Heart right ventricle (tissue), 16 donors: ENCODE data around the gene DAB2IP. TPM values are rescaled to one million over a fixed set of nuclear protein-coding genes. Genes with fewer than 3 reads are reported as not detected.
A peak's percentile ranks its signal among the peaks of the same experiment; 100 is the strongest.

Experiments used
- ATAC-seq, 8 donors: fragments of 200-7000 bp; cut with Tn5 transposase; one replicate each; pipeline ENCODE4 v1.9.1; 2020; ENCODE audit warnings: mild to moderate bottlenecking in 8 of 8, moderate library complexity in 8 of 8, moderate number of reproducible peaks in 1 of 8
- DNase-seq, 2 donors: peaks; one replicate each; pipeline ENCODE4 v3.0.0-alpha.2; 2020
- H3K27ac ChIP-seq, 10 donors: fragments of 200-600 bp; sonication (generic) in 2 of 10; one replicate each; pipeline versions ENCODE4 v1.5.0 to v1.8.0; 2020 to 2022; ENCODE audit warnings: mild to moderate bottlenecking in 3 of 10
- H3K27me3 ChIP-seq, 7 donors: fragments of 200-600 bp; one replicate each; pipeline ENCODE4 v1.8.0; 2021 to 2022; ENCODE audit warnings: mild to moderate bottlenecking in 2 of 7
- H3K36me3 ChIP-seq, 9 donors: fragments of 200-600 bp; sonication (generic) in 1 of 9; one replicate each; pipeline versions ENCODE4 v1.5.0 to v1.8.0; 2020 to 2022; ENCODE audit warnings: mild to moderate bottlenecking in 2 of 9
- H3K4me1 ChIP-seq, 9 donors: fragments of 200-600 bp; sonication (generic) in 1 of 9; one replicate each; pipeline versions ENCODE4 v1.5.0 to v1.8.0; 2020 to 2022; ENCODE audit warnings: mild to moderate bottlenecking in 4 of 9
- H3K4me3 ChIP-seq, 10 donors: fragments of 200-600 bp; sonication (generic) in 2 of 10; one replicate each; pipeline versions ENCODE4 v1.5.0 to v1.8.0; 2020 to 2022; ENCODE audit warnings: mild to moderate bottlenecking in 7 of 10, moderate library complexity in 2 of 10
- H3K9me3 ChIP-seq, 11 donors: fragments of 200-600 bp in 10 of 11; sonication (generic) in 2 of 11; one replicate each; pipeline versions ENCODE4 v1.5.0 to v1.8.0; 2013 to 2022; ENCODE audit warnings: mild to moderate bottlenecking in 2 of 11, control low read depth in 1 of 11, moderate library complexity in 1 of 11
- WGBS, 2 donors: extraction: QIAGEN DNeasy Blood & Tissue Kit; methylation state at CpG; one replicate each; pipeline ENCODE4 v1.1.7; 2013; ENCODE audit warnings: inconsistent platforms in 1 of 2; 5-methylcytosine and 5-hydroxymethylcytosine counted together
- intact Hi-C, 10 donors: fragments of 100-400 bp; cut with DNase I; formaldehyde crosslinking; loops; one replicate each; pipeline versions ENCODE4 v1.11.1 to v1.14.2; 2022
- polyA plus RNA-seq, 2 donors: library from polyadenylated mRNA; stranded (reverse); fragments of 200-250 nt; gene quantifications; one replicate each; pipeline ENCODE4 v1.2.3, GENCODE V29; 2013
- total RNA-seq, 10 donors: library from RNA; stranded (reverse); fragmentation: NEBNext Ultra II Directional in 3 of 10; extraction: Animal tissue kit (Norgen Biotek cat#: 25700) in 3 of 10; gene quantifications; one replicate each; pipeline versions ENCODE4 v1.2.1 to v1.2.4, GENCODE V29; 2021 to 2023
- TF ChIP-seq, protein P1 (sequence below), 9 donors: fragments of 200-600 bp; sonication (generic) in 2 of 9; IDR thresholded peaks; one replicate each; pipeline versions ENCODE4 v1.5.0 to v1.8.0; 2021 to 2022; ENCODE audit warnings: antibody characterized with exemption in 9 of 9, mild to moderate bottlenecking in 5 of 9, moderate library complexity in 1 of 9
- donor health status: Arrhythmogenic right ventricular cardiomyopathy.
- donor health status: ischemic (EF 13 %, LVEDD 7.1; RV severe dilation, severe dysfunction).
- donor health status: healthy with polysubstance abuse.
- donor health status: DM: no; HTN: yes; CAD: no.
- donor health status: DM: no; HTN: no; CAD: no.
- donor health status: ischemic (EF 25% LVEDD 6.9; RV normal size, moderate dysfunction).
- donor health status: ischemic (EF 25% LVEDD 5.7; RV mildly dilated, moderate dysfunction).
- donor health status: healthy.
- donor health status: DM: yes; HTN: yes; CAD: no.
- donor health status: Ischemic cardiomyopathy.
- donor health status: ischemic (EF 35%, LVEDD 5.7; RV mildly dilated, moderate dysfunction).
- donor health status: nonischemic (EF 11% LVEDD 7.7; RV severe dilation, severe dysfunction).
- donor health status: DM: yes; HTN: yes; CAD: no.
- donor health status: PGD.
- donor health status: ischemic (EF 29% LVEDD 5.4; RV normal size, mild dysfunction).
- donor health status: nonischemic (EF 23%, LVEDD 6.1; RV moderate dilation, normal function).

The DAB2IP gene
- total and polyA plus RNA-seq, 12 donors: 18.1 to 71.1 (median 52.8) TPM

- peak; percentile 66 to 88 (median 85) for ATAC-seq
- Histone ChIP-seq H3K27me3 (peaks cover 0 to 5% (median 0%) of the 10 kb centered on the region in 7 donors), H3K36me3 (no peaks in the 10 kb centered on the region), H3K4me1 (peaks cover 37 to 100% (median 92%) of the 10 kb centered on the region in 9 donors), H3K4me3 (peak overlapping the region in 5 of 10 donors; percentile 8 to 25 (median 12)), H3K9me3 (no peaks in the 10 kb centered on the region), H3K27ac (peak overlapping the region; percentile 59 to 93 (median 82))
- intact Hi-C loops: loop anchor here in 1 of 10 donors (5.0 kb wide), 1 partner anchor 45 kb away; no protein-coding TSS in a partner anchor
- peak; percentile 70 to 83 for DNase-seq
- 13 to 17% methylated on average over 10 of the region's 10 CpGs for WGBS, 2 donors
- TF ChIP-seq, protein P1, sequence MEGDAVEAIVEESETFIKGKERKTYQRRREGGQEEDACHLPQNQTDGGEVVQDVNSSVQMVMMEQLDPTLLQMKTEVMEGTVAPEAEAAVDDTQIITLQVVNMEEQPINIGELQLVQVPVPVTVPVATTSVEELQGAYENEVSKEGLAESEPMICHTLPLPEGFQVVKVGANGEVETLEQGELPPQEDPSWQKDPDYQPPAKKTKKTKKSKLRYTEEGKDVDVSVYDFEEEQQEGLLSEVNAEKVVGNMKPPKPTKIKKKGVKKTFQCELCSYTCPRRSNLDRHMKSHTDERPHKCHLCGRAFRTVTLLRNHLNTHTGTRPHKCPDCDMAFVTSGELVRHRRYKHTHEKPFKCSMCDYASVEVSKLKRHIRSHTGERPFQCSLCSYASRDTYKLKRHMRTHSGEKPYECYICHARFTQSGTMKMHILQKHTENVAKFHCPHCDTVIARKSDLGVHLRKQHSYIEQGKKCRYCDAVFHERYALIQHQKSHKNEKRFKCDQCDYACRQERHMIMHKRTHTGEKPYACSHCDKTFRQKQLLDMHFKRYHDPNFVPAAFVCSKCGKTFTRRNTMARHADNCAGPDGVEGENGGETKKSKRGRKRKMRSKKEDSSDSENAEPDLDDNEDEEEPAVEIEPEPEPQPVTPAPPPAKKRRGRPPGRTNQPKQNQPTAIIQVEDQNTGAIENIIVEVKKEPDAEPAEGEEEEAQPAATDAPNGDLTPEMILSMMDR (IDR thresholded peaks at IDR 0.05): no peak
These were observed 43.8 kb upstream of the DAB2IP start for GRCh38 chr9:121607434-121608167.

DNA sequence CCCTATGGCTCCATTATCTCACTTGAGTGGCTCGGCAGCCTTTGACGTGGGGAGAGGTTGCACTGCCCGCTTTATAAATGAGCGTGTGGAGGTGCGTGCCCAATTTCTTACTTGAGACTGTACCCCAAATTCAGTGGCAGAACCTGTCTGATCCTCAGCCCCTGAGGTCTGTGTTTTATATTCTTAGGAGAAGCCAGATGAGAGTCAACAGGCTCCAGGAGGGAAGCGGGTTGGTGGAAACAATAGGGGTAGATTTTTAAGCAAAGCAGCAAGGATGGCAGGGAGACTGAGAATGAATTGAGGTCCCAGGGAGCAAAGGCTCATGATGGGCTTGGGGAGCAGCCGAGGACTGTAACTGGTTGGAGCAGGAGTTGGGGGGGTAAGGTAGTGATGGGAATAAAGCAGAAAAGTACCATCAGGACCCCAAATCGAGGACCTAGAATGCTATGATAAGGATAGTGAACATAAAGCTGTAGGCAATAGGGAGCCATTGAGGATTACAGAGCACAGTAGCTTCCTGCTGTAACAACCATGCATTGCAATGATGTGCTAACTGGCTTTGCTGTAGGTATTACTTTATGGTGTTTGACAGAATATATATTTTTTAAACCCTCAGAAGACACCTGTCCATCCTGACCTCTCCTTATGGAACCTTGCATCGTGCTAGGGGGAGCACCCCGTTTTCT lies 43.1 kb upstream of the DAB2IP start:
- intact Hi-C loops: loop anchor here in 1 of 10 donors (5.0 kb wide), 1 partner anchor 46 kb away; no protein-coding TSS in a partner anchor
- H3K27me3 ChIP-seq: peaks cover 0 to 5% (median 0%) of the 10 kb centered on the region in 7 donors
- WGBS, 2 donors: 39 to 48% methylated on average over 10 of the region's 10 CpGs
- TF ChIP-seq, protein P1 (IDR thresholded peaks at IDR 0.05): no peak
- H3K36me3 ChIP-seq: no peaks in the 10 kb centered on the region
- peak overlapping the region; percentile 59 to 93 (median 82) for H3K27ac ChIP-seq
- H3K4me3 ChIP-seq: peak overlapping the region in 4 of 10 donors; percentile 8 to 25 (median 14)
- ATAC-seq: no peak
- no peaks in the 10 kb centered on the region for H3K9me3 ChIP-seq
- peaks cover 37 to 100% (median 93%) of the 10 kb centered on the region in 9 donors for H3K4me1 ChIP-seq
- DNase-seq: no peak

DNA sequence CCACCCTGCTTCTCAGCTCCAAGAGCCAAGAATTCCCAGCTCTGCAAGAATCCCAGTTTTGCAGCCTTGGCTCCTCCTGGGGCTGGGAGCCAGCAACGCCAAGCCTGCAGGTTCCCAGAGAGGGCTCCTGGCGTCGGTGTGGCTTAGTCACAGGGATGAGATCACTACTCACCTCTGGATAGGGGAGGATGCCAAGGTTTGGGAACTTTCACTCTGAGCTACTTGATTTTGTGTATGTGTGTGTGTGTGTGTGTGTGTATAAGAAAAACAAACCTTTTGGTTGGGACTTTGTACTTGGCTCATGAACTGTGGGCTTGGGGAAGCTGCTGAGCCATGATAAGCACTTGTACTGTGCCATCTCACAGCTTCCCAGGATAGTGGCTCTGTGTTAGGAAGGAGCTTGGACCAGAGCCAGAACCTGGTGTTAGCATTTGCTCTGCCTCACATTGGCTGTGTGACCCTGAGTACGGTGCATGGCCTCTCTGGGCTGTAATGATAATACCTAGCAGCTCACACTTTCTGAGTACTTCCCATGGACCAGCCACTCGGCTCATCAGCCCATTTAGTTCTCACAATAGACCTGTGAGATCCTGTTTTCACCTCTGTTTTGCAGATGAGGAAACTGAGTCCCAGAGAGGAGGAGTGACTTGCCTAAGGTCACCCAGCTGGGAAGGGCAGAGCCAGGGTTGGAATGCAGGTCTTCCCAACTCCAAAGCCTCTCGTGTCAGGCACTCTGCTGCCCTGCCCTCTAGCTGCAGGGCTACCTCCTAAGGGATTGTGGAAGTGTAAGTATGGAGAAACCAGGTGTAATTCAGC lies 41.4 kb upstream of the DAB2IP start:
- Histone ChIP-seq H3K36me3 (no peaks in the 10 kb centered on the region), H3K4me3 (no peak overlapping the region), H3K9me3 (no peaks in the 10 kb centered on the region), H3K27me3 (peaks cover 0 to 5% (median 0%) of the 10 kb centered on the region in 7 donors), H3K4me1 (peaks cover 30 to 94% (median 84%) of the 10 kb centered on the region in 9 donors), H3K27ac (peak overlapping the region in 9 of 10 donors; percentile 59 to 93 (median 83))
- DNase-seq (peak; percentile 54 to 57), ATAC-seq (peak; percentile 16 to 75 (median 48))
- 31 to 50% methylated on average over 6 of the region's 6 CpGs for WGBS, 2 donors
- TF ChIP-seq, protein P1 (IDR thresholded peaks at IDR 0.05): peak in 2 of 9 donors; percentile 16 to 35
- intact Hi-C loops: loop anchor here in 3 of 10 donors (5.0 kb wide), 3 partner anchors 43 to 58 kb away; no protein-coding TSS in a partner anchor
